Hepatic stellate cell (primary cell): Measurements from ENCODE around the gene PNPLA2.

Experiments used
- DNase-seq: peaks from one replicate; pipeline ENCODE4 v3.0.0; 2011; ENCODE audit warnings: low spot score

The PNPLA2 gene

GRCh38 chr11:844693-845644 is 26.3 kb downstream of the PNPLA2 start:
- peak; percentile 86 for DNase-seq

- DNase-seq = no peak
Observed at GRCh38 chr11:845872-846495, 27.3 kb downstream of the PNPLA2 start.

- DNase-seq = no peak
Observed at GRCh38 chr11:846496-847098, 27.9 kb downstream of the PNPLA2 start.

GRCh38 chr11:847876-848275 is 29.2 kb downstream of the PNPLA2 start:
- DNase-seq = no peak

- peak; percentile 85 for DNase-seq
Observed at GRCh38 chr11:848380-848931, 29.7 kb downstream of the PNPLA2 start.

GRCh38 chr11:849104-849824 is 30.6 kb downstream of the PNPLA2 start:
- no peak for DNase-seq

- DNase-seq = no peak
Observed at GRCh38 chr11:849951-850774, 31.4 kb downstream of the PNPLA2 start.

- DNase-seq = no peak
Observed at GRCh38 chr11:850775-851763, 32.4 kb downstream of the PNPLA2 start.

- DNase-seq = no peak
Observed at GRCh38 chr11:852762-853161, 34.0 kb downstream of the PNPLA2 start.

- no peak for DNase-seq
Observed at GRCh38 chr11:853682-854448, 35.2 kb downstream of the PNPLA2 start.

GRCh38 chr11:854601-855329 is 36.1 kb downstream of the PNPLA2 start:
- DNase-seq = no peak

- no peak for DNase-seq
Observed at GRCh38 chr11:855330-855674, 36.6 kb downstream of the PNPLA2 start.

GRCh38 chr11:855796-856195 is 37.1 kb downstream of the PNPLA2 start:
- DNase-seq = no peak

- DNase-seq = no peak
Observed at GRCh38 chr11:856397-856796, 37.7 kb downstream of the PNPLA2 start.

- DNase-seq = no peak
Observed at GRCh38 chr11:858053-858761, 39.5 kb downstream of the PNPLA2 start.

- DNase-seq = no peak
Observed at GRCh38 chr11:858762-859339, 40.1 kb downstream of the PNPLA2 start.

- DNase-seq = peak; percentile 98
Observed at GRCh38 chr11:859394-860131, 40.8 kb downstream of the PNPLA2 start.
